DMS79 (cell line): ENCODE measurements around the gene SMYD3.
"Not testable (repeated sequence)": the region's sequence is repeated elsewhere in the genome, so short reads cannot be mapped to it uniquely, and the experiment has no call there.

ENCODE experiments used
- DNase-seq: peaks from one replicate; lab custom pipeline; 2025; lab: John Stamatoyannopoulos, UW

SMYD3 gene

DNA sequence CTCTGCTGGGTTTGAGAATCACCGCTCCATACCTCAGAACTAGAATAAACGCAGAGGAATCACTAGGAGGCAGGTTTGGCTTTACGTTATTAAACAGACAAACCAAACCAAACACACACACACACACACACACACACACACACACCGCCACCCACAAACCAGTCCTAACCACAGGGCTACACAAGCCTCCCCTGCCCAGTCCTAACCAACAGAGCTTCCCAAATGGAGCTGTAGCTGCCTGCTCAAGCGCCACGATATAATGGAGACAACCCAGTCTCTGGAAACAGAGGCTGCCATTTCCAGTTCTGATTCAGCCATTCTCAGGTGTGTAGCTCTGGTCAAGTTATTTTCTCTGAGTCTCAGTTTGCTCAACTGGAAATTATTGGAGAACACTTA, 519.1 kb downstream of the SMYD3 start:
- DNase-seq: no peak

DNA sequence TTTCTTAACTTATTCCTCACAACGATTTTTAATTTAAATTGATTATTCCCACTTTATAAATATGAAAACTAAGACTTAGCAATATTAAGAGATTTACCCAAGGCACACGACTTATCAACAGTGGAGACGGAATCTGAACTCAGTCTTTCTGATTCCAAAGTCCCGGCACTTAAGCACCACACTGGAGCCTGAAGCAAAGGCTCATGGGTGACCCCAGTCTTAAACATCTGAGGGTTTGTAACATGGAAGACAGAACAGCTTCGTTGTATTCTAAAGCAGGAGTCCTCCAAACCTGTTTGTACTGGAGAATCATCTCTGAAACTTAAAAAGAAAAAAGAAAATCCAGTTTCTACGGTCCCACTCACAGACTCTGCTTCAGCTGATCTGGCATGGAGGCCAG, 519.5 kb downstream of the SMYD3 start:
- no peak for DNase-seq

DNA sequence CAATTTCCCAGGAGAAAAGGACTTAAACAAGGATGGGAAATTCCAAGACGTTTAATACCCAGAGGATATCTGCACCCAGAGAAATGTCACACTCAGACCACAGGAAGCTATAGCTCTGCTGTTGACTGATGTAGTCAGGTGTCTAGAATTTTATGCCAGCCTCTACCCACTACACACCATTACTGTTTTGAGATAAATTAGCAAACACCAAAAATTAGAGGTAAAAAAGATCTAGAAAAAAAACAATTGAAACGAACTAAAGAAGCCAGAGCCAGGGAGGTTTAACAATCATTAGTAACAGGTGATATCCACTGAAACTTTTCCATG, 519.9 kb downstream of the SMYD3 start:
- DNase-seq: no peak

DNA sequence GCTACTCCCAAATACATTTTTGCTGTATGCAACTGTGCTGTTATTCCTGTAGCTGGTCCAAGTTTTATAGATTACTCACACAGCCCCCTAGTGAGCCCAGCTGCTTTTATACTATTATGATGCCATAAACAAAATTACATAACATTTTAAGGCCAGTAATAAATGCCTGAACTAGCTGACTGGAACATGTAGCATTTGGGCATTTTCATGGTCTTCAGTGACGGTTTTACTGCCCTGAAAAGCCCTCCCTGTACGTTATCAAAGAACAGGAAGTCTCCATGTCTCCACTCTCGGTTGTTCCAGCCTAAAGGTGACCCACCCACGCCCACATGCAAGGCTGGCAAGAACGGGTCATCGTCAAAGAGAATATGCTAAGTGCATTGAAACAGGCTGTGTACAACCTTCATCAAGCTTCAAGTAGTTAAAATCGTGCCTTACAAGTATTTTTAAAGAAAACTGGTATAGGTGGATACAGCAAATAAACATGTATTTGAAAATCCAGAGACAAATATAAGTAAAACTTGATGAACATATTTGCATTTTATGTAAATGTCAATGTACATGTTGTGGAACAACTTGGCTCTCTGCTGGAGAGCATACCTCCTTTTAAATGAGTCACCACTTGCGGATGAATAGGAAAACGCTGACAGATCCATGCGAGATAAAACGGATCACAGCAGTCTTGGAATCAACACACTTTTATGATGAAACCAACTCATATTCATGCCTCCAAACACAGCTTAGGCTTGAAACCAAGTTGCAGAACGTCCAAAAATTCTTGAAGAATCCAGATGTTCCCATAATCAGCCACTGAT, 520.5 kb downstream of the SMYD3 start:
- DNase-seq: no peak

DNA sequence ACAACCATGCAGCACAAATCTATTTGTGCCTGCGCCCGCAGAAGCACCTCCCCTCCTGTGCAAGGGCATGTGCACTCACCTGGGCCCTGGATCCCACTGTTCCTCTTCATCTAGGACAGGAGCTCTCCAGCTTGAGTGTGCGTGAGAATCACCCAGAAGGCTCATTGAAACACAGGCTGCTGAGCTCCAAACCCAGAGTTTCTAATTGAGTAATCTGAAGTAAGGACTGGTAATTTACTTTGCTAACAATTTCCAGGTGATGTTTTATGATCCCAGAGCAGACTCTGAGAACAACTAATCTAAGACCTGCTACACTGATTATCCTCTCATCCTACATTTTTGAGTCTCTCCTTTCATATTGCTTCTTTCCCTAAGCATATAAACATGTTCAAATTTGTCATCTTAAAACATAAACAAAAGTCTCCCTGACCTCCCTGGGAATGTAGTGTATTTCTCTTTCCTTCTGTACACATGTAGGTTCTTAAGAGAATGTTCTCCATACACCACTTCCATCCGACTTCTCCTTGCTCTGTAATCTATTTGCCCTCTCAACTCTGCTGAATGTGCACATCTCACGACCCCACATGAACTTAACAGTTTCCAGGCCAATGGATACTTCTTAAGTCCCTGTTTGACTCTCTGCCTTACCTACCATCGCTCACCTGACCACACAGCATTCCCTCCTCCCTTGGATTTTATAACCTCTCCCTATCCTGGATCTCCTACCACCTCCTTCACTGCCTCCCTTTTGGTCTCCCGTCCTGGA, 522.5 kb downstream of the SMYD3 start:
- DNase-seq: no peak

DNA sequence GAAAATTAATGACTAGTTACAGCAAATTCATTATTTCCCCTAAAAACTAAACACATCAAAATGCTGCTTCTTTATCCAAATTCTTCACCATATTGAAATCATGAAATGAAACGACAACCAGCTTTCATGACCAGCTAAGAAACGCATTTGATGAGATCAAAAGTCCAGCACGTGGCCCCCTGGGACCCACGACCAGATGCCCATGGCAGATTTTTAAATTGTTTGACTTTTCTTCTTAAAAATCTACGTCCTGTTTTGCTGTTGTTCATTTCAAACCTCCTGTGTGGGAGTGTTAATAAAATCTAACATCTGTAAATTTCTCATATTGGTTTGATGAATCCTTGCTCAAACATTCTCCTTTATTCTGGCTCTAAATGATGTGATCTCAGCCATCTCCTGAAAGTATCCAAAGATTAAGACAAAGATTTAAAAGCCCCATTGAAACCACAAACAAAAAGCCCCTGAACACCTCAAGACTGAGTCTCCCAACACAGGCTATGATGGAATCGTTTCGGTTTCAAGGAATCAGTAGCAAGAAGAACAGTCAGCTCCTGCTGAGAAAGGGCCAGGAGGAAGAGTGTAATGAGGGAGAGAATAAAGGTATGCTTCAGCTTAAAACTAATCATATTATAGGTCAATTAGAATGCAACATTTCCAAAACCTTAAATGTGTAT, 523.6 kb downstream of the SMYD3 start:
- no peak for DNase-seq

DNA sequence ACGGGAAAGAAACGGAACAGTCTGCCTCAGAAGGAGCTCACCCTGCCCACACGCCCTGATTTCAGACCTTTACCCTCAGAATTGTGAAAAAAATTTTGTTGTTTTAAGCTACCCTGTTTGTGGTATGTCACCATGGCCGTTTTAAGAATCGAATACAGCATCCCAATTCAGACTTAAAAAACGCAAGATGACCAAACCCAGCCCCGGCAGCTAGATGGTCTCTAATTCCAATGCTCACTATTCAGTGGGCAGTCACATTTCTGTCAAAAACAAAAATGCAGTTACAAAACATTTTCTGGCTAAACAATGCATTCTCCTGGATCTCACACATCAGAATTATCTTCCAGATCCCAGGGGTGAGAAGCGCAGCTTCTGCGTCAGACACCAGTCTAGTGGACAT, 527.5 kb downstream of the SMYD3 start:
- DNase-seq: no peak

DNA sequence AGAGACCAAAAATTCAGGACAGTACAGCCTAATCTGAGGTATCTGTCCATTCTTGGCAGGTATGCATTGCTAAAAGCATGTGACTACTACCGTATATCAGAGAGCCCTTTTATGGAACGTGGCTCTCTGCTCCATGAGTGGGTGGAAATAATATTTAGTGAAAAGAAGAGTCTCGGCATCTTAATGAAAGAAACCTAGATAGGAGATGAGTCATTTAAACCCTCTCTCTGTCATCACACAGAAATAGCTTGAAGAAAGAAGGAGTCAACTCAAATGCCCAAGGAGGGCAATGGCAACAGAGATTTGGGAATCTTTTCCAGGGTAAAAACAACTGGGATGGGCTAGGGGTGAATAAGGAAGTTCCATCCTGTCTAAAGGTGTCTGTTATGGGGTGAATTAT, 528.2 kb downstream of the SMYD3 start:
- DNase-seq: no peak

DNA sequence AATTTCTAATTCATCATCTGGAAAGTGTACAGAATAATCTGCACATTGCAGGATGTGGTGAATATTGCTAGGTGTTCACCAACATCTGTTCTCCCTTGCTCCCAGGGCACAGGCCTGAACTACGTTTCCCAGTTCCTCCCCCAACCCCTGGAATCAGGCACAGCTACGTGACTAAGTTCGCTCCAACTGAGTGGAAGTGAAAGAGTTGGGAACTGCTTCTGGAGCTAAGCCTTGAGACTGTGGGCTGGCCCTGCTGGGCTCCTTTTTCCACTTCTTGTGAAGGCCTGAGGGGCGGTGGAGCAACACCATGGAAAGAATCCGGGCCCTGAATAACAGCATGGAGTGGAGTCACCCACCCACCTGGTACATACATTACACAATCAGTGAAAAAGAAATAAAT, 534.6 kb downstream of the SMYD3 start:
- no peak for DNase-seq

DNA sequence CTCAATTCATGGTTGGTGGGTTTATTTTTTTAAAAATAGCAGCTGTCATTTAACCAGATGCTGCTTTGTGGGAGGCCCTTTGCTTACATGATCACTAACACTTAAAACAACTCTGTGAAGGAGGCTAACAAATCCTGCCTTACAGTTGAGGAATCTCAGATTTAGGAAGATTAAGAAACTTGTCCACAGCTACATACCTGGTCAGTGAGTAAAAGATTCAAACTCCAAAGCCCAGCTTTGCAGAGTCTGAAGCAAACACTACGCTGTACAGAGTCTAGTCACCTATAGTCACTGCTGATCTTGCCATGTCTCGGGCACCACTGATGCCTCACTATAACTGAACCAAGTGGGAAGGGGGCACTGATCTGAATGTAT, 535.4 kb downstream of the SMYD3 start:
- no peak for DNase-seq

DNA sequence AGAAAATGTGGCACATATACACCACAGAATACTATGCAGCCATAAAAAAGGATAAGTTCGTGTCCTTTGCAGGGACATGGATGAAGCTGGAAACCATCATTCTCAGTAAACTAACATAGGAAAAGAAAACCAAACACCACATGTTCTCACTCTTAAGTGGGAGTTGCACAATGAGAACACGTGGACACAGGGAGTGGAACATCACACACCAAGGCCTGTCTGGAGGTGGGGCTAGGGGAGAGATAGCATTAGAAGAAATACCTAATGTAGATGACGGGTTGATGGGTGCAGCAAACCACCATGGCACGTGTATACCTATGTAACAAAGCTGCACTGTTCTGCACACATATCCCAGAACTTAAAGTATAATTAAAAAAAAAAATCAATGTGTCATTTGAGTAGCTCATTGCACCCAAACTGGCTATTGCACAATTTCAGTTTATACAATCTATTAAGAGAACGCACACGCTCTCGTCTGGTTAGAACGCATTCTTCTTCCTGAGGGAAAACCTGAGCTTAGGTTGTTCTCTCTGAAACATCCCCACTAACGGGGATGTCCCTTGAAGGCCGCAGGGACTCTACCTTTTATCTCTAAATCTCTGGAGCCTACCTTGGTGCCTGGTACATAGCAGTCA, 535.9 kb downstream of the SMYD3 start:
- not testable (repeated sequence) for DNase-seq

DNA sequence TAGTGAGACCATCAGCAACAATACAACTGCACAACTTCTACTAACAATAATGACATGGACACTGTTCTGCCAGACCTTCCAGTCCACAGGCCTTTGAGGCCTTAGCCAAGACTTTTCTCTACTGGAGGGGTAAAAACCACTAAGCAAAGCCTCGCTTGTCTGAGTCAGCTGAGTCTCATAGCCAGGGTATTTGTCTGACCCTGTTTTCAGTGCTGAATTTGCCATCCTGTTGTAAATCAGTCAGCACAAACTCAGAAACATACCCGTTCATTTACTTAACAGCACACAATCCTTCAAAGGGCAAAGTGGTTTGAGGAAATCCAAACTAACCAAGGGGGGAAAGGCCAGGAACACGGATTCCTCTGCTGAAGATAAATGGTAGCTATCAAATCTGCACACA, 537.8 kb downstream of the SMYD3 start:
- DNase-seq: no peak

DNA sequence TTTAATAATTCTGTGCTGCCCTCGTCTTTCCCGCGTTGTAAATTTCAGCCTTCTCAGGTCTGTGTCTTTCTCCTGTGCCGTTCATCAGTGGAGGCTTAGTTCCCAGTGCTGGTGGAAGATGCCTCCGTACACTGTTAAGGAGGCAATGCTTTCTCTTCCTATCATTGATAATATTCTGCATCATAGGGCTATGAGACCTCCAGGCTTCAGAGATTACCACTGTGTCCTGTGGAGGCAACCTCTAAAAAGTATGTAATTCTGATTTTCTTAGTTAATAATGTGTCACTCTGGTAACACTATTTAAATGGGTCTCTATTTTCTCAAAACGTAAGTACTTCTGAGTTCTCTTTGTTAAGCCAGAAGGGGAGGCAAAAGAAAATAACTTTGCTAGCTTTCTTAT, 538.3 kb downstream of the SMYD3 start:
- DNase-seq: no peak

DNA sequence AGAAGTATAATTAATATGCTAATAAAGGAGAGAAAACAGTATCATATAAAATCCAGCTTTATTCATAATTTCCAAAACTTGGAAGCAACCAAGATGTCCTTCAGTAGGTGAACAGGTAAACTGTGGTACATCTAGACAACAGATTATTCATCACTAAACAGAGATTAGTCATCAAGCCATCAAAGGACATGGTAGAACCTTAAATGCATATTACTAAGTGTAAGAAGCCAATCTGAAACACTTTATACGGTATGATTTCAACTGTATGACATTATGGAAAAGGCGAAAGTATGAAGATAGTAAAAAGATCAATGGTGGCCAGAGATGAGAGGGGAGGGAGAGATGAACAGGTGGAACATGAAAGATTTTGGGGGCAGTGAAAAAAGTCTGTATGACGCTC, 541.7 kb downstream of the SMYD3 start:
- DNase-seq: no peak

DNA sequence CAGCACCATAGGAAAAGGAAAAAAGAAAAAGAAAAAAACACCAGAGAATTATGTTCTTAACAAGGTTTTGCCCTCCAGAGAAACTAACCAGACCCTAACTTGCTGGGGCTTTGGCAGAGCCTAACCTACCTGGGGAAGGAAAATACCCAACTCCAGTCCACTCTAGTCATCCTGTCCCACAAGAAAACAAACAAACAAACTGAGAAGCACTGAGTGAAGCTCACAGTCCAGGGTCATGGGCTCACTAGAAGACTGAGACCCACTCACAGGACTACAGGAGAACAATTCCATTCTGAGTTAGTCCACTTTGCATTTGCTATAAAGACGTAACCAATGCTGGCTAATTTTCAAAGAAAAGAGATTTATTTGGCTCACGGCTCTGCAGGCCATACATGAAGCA, 543.4 kb downstream of the SMYD3 start:
- no peak for DNase-seq

DNA sequence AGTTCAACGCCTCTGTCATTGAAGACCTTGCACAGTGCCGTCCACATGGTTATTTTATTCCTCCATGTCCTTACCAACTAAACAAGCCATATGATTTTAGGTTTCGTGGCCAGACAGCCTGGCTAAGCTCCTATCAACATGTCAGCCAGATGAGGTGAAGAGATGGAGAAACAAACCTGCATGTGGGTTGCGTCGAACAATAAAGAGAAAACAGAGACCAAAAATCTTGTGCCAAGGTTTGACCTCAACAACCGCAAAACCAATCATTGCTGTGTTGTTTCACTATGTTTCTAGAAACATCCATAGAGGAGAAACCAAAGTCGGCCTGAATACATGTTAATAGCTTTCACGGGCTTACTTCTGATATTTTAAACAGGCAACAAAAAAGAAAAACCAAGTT, 544.6 kb downstream of the SMYD3 start:
- no peak for DNase-seq

DNA sequence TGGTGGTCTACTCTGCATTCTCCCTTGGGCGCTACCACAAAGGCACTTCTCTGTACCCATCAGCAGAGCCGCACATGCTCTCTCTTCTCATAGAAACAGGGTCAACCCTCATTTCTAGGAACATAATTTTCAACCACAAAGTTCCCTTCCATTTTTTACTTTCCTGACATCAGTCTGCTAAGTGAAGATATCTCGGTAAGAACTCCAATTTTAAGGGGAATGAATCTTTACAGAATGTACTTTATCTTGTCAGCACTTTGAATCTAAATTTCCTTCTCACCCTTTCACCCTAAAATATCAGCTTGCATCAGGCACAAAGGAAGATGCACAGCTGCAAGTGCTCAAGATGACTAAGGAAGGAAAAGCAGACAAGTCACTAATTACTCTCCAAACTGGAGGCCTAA, 545.9 kb downstream of the SMYD3 start:
- DNase-seq: no peak

DNA sequence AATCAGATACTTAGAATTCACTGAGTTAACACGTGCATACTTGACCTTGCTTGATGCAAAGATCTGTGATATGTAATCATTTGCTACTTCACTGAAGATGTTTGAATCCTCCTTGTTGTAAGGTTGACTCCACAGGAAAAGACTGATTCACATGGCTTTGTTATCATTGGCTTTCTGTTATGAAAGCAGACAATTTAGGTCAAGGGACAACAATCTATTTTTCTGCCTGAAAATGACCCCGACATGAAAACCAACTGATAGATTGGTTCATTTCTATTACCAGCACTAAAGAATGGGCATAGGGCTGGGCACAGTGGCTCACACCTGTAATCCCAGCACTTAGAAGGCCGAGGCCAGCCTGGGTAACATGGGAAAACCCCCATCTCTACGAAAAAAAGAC, 546.9 kb downstream of the SMYD3 start:
- DNase-seq: no peak

DNA sequence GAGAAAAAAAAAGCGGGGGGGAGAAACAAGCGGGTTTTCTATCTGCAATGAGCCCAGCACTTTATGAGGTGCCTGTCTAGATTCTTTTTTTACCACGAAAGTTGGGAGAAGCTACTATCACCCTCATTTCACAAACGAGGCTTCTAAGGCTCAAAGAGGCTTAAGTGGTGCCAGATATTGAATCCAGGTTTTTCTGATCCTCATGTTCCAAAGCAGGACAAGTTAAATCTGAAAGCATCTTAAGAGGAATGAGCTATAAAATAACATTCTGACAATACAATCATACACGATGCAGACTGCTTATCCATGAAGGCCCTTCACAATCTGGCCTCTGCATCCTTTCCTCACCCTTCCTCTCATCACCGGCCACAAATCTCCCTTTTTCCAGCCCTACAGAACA, 549.1 kb downstream of the SMYD3 start:
- no peak for DNase-seq

DNA sequence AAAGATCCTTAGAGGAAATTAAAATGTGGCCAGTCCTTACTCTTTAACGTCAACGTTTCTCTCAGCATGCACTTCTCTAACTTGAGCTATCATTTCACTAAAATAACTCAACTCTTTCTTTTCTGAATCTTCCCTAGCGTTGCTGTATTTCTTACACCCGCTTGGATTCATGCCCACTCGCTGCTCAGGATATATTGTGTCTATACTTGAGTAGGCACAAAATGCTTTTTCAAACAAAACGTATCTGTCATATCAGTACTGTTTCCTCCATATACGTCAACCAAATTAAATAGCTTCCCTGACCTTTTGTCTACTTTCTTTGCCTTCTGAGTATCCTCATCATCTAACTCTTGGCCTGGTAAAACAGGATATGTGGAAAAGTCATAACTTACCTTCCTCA, 549.7 kb downstream of the SMYD3 start:
- no peak for DNase-seq

DNA sequence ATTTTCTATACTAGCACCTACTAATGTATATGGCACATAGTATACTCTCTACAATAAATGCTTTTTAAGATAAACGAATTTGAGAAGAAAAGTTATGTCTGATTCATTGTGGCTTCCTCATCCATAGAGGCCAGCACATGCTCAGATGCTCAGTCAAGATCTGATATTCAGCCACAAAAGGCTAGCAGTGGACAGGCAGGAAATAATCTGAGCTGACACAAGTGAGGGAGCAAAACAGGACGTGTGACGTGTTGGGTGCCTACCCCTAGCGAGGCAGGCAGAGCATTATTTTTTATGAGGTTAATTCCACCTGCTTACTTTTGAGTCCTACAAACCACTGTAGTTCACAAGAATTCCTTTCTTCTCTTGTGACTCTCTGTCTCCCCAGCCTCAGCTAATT, 550.9 kb downstream of the SMYD3 start:
- DNase-seq: no peak

DNA sequence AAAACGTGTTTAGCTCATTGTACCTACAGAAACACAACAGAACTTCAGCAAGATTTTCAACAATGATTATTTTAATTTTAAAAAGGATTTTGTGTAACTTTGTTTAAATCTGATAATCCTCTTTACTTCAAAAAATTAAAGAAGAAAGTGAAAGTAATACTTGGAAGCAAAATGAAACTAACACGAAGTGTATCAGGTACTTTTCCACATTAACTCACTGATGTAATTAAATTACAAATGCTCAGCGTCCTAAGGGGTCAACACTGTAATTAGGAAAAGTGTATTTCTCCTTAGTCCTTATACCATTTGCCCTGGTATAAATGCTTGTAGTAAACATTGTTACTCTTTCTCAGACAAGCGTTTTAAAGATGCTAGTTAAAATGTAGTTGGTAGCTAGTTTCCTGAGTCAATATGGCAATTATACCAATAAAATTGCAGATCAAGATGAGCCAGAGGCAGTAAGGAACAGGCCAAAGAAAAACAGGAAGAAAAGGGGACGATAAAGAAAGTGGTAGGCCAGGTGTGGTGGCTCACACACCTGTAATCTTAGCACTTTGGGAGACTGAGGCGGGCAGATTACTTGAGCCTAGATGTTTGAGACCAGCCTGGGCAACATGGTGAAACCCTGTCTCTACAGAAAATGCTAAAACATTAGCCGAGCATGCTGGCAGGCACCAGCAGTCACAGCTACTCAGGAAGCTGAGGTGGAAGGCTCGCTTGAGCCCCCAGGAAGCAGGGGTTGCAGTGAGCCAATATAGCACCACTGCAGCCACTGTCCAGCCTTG, 553.0 kb downstream of the SMYD3 start:
- DNase-seq: no peak
